ENCODE results near the gene TUBB3.
A peak's percentile ranks its signal among the peaks of the same experiment; 100 is the strongest.

The TUBB3 gene

DNA sequence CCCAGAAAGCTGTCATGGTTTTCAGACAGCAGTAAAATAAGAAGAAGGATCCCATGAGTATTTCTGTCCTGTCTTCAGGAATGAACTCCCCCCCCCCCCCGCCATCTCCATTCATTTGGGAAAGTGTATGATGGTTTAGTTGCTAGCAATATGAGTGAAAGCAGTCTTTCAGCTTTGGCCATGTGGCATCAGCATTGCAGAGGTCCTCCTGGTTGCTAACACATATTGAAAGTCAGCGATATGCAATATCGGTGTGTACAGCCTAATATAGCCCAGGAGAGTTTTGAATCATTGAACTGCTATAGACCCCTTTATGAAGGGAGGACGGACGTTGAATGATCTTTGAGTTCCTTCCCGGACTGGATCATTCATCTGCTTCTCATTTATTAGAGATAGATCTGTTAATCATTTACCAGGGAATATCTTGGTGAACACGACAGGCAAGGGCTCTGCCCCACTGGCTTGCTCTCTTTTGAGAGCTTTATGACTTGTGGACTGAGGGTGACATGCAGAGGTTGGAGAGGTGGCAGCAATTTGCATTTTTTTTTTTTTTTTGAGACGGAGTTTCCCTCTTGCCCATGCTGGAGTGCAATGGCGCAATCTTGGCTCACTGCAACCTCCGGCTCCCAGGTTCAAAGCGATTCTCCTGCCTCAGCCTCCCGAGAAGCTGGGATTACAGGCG is 50.7 kb downstream of the TUBB3 start:
- no peak for DNase-seq (ENCODE audit: low read depth in 2 of 2)
- peak overlapping the region in 1 of 2 donors; percentile 95 for H3K4me3 ChIP-seq (replicated peaks in 1 of 2; ENCODE audit: low read depth in 2 of 2, low read length in 2 of 2)
- TF ChIP-seq, protein P1, sequence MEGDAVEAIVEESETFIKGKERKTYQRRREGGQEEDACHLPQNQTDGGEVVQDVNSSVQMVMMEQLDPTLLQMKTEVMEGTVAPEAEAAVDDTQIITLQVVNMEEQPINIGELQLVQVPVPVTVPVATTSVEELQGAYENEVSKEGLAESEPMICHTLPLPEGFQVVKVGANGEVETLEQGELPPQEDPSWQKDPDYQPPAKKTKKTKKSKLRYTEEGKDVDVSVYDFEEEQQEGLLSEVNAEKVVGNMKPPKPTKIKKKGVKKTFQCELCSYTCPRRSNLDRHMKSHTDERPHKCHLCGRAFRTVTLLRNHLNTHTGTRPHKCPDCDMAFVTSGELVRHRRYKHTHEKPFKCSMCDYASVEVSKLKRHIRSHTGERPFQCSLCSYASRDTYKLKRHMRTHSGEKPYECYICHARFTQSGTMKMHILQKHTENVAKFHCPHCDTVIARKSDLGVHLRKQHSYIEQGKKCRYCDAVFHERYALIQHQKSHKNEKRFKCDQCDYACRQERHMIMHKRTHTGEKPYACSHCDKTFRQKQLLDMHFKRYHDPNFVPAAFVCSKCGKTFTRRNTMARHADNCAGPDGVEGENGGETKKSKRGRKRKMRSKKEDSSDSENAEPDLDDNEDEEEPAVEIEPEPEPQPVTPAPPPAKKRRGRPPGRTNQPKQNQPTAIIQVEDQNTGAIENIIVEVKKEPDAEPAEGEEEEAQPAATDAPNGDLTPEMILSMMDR (IDR thresholded peaks at IDR 0.05; ENCODE audit: low read depth, low read length) = no peak

DNA sequence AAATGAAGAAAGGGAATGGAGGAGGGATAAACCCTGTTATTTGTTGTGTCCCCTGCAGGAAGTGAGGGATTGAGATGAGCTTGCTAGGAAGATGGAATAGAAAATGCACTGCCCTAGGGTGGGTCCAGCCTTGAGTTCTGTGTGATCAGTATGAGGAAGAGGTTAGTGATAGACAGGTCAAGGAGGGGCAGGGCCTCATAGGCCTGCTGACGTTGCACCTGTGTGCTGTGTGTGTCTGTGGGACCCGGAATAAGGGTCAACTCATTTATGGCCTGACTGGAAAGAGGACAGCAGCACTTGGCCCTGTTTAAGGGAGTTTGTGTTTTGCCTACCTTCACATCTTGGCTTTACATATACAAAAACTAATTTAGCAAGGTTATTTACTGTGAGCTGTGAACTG is 51.7 kb downstream of the TUBB3 start:
- no peak for DNase-seq (ENCODE audit: low read depth in 2 of 2)
- H3K4me3 ChIP-seq (replicated peaks in 1 of 2; ENCODE audit: low read depth in 2 of 2, low read length in 2 of 2) = no peak overlapping the region
- TF ChIP-seq, protein P1 (IDR thresholded peaks at IDR 0.05; ENCODE audit: low read depth, low read length) = no peak

DNA sequence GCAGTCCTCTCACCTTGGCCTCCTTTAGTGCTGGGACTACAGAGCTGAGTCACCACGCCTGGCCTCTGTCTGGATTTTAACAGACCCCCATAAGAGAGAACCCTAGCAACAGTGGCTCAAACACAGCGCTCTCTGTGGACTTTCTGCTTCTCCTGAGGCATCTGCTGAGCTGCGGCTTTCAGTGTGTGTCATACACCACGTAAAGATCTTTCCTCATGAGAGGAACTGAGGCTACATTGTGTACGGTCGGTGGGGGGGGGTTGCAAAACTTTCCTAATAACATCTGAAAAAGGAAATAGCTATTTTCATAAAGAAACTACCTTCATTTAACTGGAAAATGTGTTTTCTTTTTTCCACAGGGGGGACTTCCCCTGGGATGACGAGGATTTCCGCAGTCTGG is 58.3 kb downstream of the TUBB3 start:
- no peak for DNase-seq (ENCODE audit: low read depth in 2 of 2)
- TF ChIP-seq, protein P1 (IDR thresholded peaks at IDR 0.05; ENCODE audit: low read depth, low read length) = no peak
- no peak overlapping the region for H3K4me3 ChIP-seq (replicated peaks in 1 of 2; ENCODE audit: low read depth in 2 of 2, low read length in 2 of 2)

DNA sequence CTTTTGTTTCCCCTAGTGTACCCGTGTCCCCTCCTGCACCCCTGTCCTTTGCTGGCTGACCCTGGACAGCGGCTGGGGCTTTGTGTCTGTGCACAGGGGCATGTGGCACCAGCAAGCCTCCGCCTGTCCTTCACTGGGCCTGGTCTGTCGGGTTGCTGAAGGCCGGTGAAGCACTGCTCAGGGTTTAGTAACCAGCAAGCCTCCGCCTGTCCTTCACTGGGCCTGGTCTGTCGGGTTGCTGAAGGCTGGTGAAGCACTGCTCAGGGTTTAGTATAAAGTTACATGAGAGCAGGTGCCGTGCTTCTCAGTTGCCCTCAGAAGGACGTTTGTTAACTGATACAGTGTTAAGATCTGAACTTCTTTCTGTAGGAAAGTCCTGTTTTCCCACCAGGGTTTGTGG is 59.2 kb downstream of the TUBB3 start:
- DNase-seq (ENCODE audit: low read depth in 2 of 2) = no peak
- no peak overlapping the region for H3K4me3 ChIP-seq (replicated peaks in 1 of 2; ENCODE audit: low read depth in 2 of 2, low read length in 2 of 2)
- TF ChIP-seq, protein P1 (IDR thresholded peaks at IDR 0.05; ENCODE audit: low read depth, low read length) = no peak

DNA sequence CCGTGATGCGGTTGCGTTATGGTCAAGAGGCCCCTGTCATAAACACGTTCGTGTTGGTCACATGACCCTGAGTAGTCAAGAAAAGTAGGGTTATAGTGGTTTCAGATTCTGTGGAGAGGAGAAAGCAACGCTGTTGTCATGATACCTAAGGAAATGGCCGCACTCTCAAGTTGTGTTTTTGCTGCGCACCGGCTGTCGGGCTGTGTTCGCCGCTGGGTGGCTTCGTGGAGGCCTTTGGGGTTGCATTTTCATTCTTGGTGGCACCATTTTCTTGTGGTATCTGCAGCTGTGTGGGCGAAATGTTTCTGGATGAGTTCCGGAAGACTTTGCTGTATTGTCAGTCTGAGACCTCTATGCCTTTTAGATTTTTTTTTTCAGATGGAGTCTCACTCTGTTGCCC is 60.4 kb downstream of the TUBB3 start:
- no peak for DNase-seq (ENCODE audit: low read depth in 2 of 2)
- TF ChIP-seq, protein P1 (IDR thresholded peaks at IDR 0.05; ENCODE audit: low read depth, low read length) = no peak
- no peak overlapping the region for H3K4me3 ChIP-seq (replicated peaks in 1 of 2; ENCODE audit: low read depth in 2 of 2, low read length in 2 of 2)

DNA sequence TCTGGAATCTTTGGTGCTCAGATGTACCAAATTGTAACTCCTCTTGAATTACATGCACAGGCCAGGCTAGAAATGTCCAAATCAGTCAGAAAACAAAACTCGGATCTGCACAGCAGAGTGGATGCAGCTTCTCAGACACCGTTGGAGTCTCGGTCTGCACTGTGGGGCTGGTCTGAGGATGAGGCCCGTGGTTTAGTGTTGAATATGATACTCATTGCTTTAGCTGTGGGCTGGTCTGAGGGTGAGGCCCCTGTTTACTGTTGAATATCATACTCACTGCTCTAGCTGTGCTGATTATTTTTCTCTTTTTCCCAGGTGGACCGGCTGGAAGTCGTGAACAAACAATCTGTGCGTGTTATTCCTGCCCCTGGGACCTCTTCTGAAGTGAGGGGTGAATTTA is 61.1 kb downstream of the TUBB3 start:
- no peak overlapping the region for H3K4me3 ChIP-seq (replicated peaks in 1 of 2; ENCODE audit: low read depth in 2 of 2, low read length in 2 of 2)
- DNase-seq (ENCODE audit: low read depth in 2 of 2) = no peak
- TF ChIP-seq, protein P1 (IDR thresholded peaks at IDR 0.05; ENCODE audit: low read depth, low read length) = no peak

DNA sequence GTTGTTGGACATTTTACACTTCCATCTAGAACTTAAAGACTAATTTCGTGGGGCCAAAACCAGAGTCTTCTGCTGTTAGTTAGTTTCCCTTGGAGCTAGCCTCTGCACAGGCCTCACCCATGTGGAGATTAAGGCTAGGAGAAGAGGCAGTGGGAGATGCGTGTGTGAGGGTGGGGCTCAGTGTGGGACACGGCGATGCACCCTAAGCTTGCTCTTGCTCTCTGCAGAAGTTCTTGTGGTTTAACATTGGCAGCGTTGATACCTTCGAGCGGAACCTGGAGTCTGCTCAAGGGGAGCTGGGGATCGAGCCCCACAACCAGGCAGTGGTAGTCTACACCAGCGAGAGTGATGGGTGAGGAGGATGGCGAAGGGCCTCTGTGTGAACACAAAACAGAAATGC is 62.1 kb downstream of the TUBB3 start:
- TF ChIP-seq, protein P1 (IDR thresholded peaks at IDR 0.05; ENCODE audit: low read depth, low read length) = no peak
- DNase-seq (ENCODE audit: low read depth in 2 of 2) = no peak
- H3K4me3 ChIP-seq (replicated peaks in 1 of 2; ENCODE audit: low read depth in 2 of 2, low read length in 2 of 2) = no peak overlapping the region
